ENCODE results near the gene SLC31A2.

DNA sequence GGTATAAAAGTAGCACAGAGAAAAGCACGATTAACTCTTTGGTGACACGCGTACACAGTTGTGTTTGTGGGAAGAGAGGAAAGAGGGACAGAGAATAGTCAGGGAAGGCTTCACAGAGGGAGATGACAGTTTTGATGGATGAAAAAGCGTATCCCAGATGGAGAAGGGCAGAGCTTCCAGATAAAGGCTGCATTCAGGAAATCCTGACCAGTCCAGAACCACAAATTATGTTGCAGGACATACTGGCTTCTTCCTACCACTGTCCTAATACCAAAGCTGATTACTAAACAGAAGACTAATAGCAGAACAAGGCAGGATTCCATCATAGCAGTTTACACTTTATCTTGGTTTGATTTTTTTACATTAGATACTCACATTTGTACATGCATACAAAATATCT, 34.5 kb downstream of the SLC31A2 start:
- TF ChIP-seq EZH2 (IDR thresholded peaks at IDR 0.05; ENCODE audit: insufficient read depth, low read length) = no peak
- TF ChIP-seq, protein P1, sequence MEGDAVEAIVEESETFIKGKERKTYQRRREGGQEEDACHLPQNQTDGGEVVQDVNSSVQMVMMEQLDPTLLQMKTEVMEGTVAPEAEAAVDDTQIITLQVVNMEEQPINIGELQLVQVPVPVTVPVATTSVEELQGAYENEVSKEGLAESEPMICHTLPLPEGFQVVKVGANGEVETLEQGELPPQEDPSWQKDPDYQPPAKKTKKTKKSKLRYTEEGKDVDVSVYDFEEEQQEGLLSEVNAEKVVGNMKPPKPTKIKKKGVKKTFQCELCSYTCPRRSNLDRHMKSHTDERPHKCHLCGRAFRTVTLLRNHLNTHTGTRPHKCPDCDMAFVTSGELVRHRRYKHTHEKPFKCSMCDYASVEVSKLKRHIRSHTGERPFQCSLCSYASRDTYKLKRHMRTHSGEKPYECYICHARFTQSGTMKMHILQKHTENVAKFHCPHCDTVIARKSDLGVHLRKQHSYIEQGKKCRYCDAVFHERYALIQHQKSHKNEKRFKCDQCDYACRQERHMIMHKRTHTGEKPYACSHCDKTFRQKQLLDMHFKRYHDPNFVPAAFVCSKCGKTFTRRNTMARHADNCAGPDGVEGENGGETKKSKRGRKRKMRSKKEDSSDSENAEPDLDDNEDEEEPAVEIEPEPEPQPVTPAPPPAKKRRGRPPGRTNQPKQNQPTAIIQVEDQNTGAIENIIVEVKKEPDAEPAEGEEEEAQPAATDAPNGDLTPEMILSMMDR (IDR thresholded peaks at IDR 0.05; ENCODE audit: insufficient read depth, low read depth, low read length) = no peak

Measured in astrocyte (in vitro differentiated cells and primary cell).